Keratinocyte (primary cell): Measurements from ENCODE around the gene ABR.

Experiments
- CTCF ChIP-seq, 3 experiments: IDR thresholded peaks in 1 of 3; conservative IDR thresholded peaks in 1 of 3; optimal IDR thresholded peaks in 1 of 3; 2 replicates in 2 of 3; 3 replicates in 1 of 3; pipeline versions ENCODE3 to v1.5.1; 2011; ENCODE audit warnings: low read length in 3 of 3, mild to moderate bottlenecking in 3 of 3, moderate library complexity in 2 of 3, control low read depth in 1 of 3, inconsistent platforms in 1 of 3; ENCODE audit not compliant: insufficient read depth in 2 of 3; ENCODE audit errors: extremely low read depth in 1 of 3
- EZH2 ChIP-seq: IDR thresholded peaks from one replicate; pipeline ENCODE4 v1.6.1; 2012; ENCODE audit warnings: inconsistent platforms, mild to moderate bottlenecking, low read length, moderate library complexity

GRCh38 chr17:1201132-1201702, 21.4 kb upstream of the ABR start:
- TF ChIP-seq CTCF (optimal IDR thresholded peaks at IDR 0.05 in 1 of 3, IDR thresholded peaks at IDR 0.05 in 1 of 3, conservative IDR thresholded peaks at IDR 0.05 in 1 of 3; ENCODE audit: extremely low read depth in 1 of 3, insufficient read depth in 2 of 3, low read length in 3 of 3), result no peak
- TF ChIP-seq EZH2, result no peak
